ENCODE results near the gene RBBP8NL. TPM values are rescaled to one million over a fixed set of nuclear protein-coding genes. Genes with fewer than 3 reads are reported as not detected.

RBBP8NL gene
- total and polyA plus RNA-seq, 2 experiments from 2014 or later = 0.10 to 1.1 TPM

- H3K9me2 ChIP-seq (ENCODE audit: insufficient read depth) = no peaks in the 10 kb centered on the region
- H4K20me1 ChIP-seq (replicated peaks; ENCODE audit: insufficient read depth) = no peaks in the 10 kb centered on the region
- no peak overlapping the region for H3K4me3 ChIP-seq
- H3K27me3 ChIP-seq (ENCODE audit: insufficient read depth) = no peaks in the 10 kb centered on the region
- TF ChIP-seq NANOG (IDR thresholded peaks at IDR 0.05; ENCODE audit: borderline replicate concordance) (no peak), JUNB (IDR thresholded peaks at IDR 0.05; ENCODE audit: unreplicated experiment) (no peak), ZNF114 (CRISPR knock-in tag; IDR thresholded peaks at IDR 0.05) (no peak), POLR2AphosphoS5 (IDR thresholded peaks at IDR 0.05; ENCODE audit: low read depth) (no peak), EZH2 (IDR thresholded peaks at IDR 0.05; ENCODE audit: low read depth, unreplicated experiment) (no peak)
- no peaks in the 10 kb centered on the region for H3K36me3 ChIP-seq (ENCODE audit: insufficient read depth)
- no peaks in the 10 kb centered on the region for H3K36me3 Mint-ChIP-seq (ENCODE audit: low read depth)
- DNase-seq (ENCODE audit: low spot score) = no peak
- no peaks in the 10 kb centered on the region for H3F3A ChIP-seq (replicated peaks; ENCODE audit: low read depth)
- no peak overlapping the region for H3K27ac ChIP-seq (ENCODE audit: low read depth)
- H3K27ac Mint-ChIP-seq = no peak overlapping the region
- H2AFZ ChIP-seq = no peak overlapping the region
- H3K4me1 Mint-ChIP-seq = peaks cover 4% of the 10 kb centered on the region; the same call in 2 of the 3 replicates
- no peak for ATAC-seq
- H3K4me2 ChIP-seq = no peak overlapping the region
- peaks cover 13% of the 10 kb centered on the region for H3K27me3 Mint-ChIP-seq (ENCODE audit: insufficient read depth, low read depth, poor library complexity)
- H3K4me3 Mint-ChIP-seq = no peak overlapping the region
- no peaks in the 10 kb centered on the region for H3K4me1 ChIP-seq (ENCODE audit: insufficient read depth)
- no peaks in the 10 kb centered on the region for H3K79me2 ChIP-seq (replicated peaks; ENCODE audit: insufficient read depth)
- no peaks in the 10 kb centered on the region for H3K9me3 Mint-ChIP-seq
Observed at GRCh38 chr20:62461834-62462233, 34.5 kb upstream of the RBBP8NL start.

GRCh38 chr20:62461157-62461556 lies 33.8 kb upstream of the RBBP8NL start:
- DNase-seq (ENCODE audit: low spot score) = no peak
- no peak overlapping the region for H2AFZ ChIP-seq
- H3F3A ChIP-seq (replicated peaks; ENCODE audit: low read depth) = no peaks in the 10 kb centered on the region
- H3K27ac Mint-ChIP-seq = no peak overlapping the region
- H3K9me3 Mint-ChIP-seq = no peaks in the 10 kb centered on the region
- H3K27ac ChIP-seq (ENCODE audit: low read depth) = no peak overlapping the region
- no peak overlapping the region for H3K4me3 Mint-ChIP-seq
- H3K4me3 ChIP-seq = no peak overlapping the region
- H3K79me2 ChIP-seq (replicated peaks; ENCODE audit: insufficient read depth) = no peaks in the 10 kb centered on the region
- H4K20me1 ChIP-seq (replicated peaks; ENCODE audit: insufficient read depth) = no peaks in the 10 kb centered on the region
- H3K36me3 Mint-ChIP-seq (ENCODE audit: low read depth) = no peaks in the 10 kb centered on the region
- H3K4me1 ChIP-seq (ENCODE audit: insufficient read depth) = no peaks in the 10 kb centered on the region
- H3K36me3 ChIP-seq (ENCODE audit: insufficient read depth) = no peaks in the 10 kb centered on the region
- H3K27me3 ChIP-seq (ENCODE audit: insufficient read depth) = no peaks in the 10 kb centered on the region
- no peak for ATAC-seq
- TF ChIP-seq CREB1 (CRISPR knock-in tag; IDR thresholded peaks at IDR 0.05; ENCODE audit: low read depth) (no peak), EZH2 (IDR thresholded peaks at IDR 0.05; ENCODE audit: low read depth, unreplicated experiment) (no peak), ZNF114 (CRISPR knock-in tag; IDR thresholded peaks at IDR 0.05) (no peak), POLR2AphosphoS5 (IDR thresholded peaks at IDR 0.05; ENCODE audit: low read depth) (no peak), STAT1 (IDR thresholded peaks at IDR 0.05; ENCODE audit: unreplicated experiment) (no peak)
- TF ChIP-seq, protein P1, sequence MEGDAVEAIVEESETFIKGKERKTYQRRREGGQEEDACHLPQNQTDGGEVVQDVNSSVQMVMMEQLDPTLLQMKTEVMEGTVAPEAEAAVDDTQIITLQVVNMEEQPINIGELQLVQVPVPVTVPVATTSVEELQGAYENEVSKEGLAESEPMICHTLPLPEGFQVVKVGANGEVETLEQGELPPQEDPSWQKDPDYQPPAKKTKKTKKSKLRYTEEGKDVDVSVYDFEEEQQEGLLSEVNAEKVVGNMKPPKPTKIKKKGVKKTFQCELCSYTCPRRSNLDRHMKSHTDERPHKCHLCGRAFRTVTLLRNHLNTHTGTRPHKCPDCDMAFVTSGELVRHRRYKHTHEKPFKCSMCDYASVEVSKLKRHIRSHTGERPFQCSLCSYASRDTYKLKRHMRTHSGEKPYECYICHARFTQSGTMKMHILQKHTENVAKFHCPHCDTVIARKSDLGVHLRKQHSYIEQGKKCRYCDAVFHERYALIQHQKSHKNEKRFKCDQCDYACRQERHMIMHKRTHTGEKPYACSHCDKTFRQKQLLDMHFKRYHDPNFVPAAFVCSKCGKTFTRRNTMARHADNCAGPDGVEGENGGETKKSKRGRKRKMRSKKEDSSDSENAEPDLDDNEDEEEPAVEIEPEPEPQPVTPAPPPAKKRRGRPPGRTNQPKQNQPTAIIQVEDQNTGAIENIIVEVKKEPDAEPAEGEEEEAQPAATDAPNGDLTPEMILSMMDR (conservative IDR thresholded peaks at IDR 0.05; ENCODE audit: low read depth in 2 of 2) = no peak
- TF ChIP-seq, protein P2, sequence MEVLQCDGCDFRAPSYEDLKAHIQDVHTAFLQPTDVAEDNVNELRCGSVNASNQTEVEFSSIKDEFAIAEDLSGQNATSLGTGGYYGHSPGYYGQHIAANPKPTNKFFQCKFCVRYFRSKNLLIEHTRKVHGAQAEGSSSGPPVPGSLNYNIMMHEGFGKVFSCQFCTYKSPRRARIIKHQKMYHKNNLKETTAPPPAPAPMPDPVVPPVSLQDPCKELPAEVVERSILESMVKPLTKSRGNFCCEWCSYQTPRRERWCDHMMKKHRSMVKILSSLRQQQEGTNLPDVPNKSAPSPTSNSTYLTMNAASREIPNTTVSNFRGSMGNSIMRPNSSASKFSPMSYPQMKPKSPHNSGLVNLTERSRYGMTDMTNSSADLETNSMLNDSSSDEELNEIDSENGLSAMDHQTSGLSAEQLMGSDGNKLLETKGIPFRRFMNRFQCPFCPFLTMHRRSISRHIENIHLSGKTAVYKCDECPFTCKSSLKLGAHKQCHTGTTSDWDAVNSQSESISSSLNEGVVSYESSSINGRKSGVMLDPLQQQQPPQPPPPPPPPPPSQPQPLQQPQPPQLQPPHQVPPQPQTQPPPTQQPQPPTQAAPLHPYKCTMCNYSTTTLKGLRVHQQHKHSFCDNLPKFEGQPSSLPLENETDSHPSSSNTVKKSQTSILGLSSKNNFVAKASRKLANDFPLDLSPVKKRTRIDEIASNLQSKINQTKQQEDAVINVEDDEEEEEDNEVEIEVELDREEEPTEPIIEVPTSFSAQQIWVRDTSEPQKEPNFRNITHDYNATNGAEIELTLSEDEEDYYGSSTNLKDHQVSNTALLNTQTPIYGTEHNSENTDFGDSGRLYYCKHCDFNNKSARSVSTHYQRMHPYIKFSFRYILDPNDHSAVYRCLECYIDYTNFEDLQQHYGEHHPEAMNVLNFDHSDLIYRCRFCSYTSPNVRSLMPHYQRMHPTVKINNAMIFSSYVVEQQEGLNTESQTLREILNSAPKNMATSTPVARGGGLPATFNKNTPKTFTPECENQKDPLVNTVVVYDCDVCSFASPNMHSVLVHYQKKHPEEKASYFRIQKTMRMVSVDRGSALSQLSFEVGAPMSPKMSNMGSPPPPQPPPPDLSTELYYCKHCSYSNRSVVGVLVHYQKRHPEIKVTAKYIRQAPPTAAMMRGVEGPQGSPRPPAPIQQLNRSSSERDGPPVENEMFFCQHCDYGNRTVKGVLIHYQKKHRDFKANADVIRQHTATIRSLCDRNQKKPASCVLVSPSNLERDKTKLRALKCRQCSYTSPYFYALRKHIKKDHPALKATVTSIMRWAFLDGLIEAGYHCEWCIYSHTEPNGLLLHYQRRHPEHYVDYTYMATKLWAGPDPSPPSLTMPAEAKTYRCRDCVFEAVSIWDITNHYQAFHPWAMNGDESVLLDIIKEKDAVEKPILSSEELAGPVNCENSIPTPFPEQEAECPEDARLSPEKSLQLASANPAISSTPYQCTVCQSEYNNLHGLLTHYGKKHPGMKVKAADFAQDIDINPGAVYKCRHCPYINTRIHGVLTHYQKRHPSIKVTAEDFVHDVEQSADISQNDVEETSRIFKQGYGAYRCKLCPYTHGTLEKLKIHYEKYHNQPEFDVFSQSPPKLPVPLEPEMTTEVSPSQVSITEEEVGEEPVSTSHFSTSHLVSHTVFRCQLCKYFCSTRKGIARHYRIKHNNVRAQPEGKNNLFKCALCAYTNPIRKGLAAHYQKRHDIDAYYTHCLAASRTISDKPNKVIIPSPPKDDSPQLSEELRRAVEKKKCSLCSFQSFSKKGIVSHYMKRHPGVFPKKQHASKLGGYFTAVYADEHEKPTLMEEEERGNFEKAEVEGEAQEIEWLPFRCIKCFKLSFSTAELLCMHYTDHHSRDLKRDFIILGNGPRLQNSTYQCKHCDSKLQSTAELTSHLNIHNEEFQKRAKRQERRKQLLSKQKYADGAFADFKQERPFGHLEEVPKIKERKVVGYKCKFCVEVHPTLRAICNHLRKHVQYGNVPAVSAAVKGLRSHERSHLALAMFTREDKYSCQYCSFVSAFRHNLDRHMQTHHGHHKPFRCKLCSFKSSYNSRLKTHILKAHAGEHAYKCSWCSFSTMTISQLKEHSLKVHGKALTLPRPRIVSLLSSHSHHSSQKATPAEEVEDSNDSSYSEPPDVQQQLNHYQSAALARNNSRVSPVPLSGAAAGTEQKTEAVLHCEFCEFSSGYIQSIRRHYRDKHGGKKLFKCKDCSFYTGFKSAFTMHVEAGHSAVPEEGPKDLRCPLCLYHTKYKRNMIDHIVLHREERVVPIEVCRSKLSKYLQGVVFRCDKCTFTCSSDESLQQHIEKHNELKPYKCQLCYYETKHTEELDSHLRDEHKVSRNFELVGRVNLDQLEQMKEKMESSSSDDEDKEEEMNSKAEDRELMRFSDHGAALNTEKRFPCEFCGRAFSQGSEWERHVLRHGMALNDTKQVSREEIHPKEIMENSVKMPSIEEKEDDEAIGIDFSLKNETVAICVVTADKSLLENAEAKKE (CRISPR knock-in tag; IDR thresholded peaks at IDR 0.05) = no peak
- H3K27me3 Mint-ChIP-seq (ENCODE audit: insufficient read depth, low read depth, poor library complexity) = peaks cover 13% of the 10 kb centered on the region
- H3K9me2 ChIP-seq (ENCODE audit: insufficient read depth) = no peaks in the 10 kb centered on the region
- peaks cover 6% of the 10 kb centered on the region for H3K4me1 Mint-ChIP-seq
- no peak overlapping the region for H3K4me2 ChIP-seq

Measured in GM23338 (cell line).